Immature natural killer cell (primary cell): ENCODE measurements around the gene SPATA9. TPM values are rescaled to one million over a fixed set of nuclear protein-coding genes. Genes with fewer than 3 reads are reported as not detected.

ENCODE experiments used
- DNase-seq, 3 donors: peaks; one replicate each; pipeline ENCODE4 v3.0.0; 2022; ENCODE audit warnings: mixed read lengths in 1 of 3
- H3K27ac Mint-ChIP-seq, 6 donors: one replicate each; pipeline ENCODE4 v1.8.0; 2020; ENCODE audit warnings: mixed read lengths in 6 of 6, mild to moderate bottlenecking in 5 of 6, inconsistent platforms in 4 of 6, moderate library complexity in 3 of 6
- H3K27me3 Mint-ChIP-seq, 3 donors: one replicate each; pipeline ENCODE4 v1.8.0; 2020 to 2021; ENCODE audit warnings: low read depth in 3 of 3, mild to moderate bottlenecking in 3 of 3, mixed read lengths in 3 of 3, moderate library complexity in 3 of 3, inconsistent platforms in 1 of 3
- H3K36me3 Mint-ChIP-seq, 3 donors: one replicate each; pipeline ENCODE4 v1.8.0; 2020; ENCODE audit warnings: mixed read lengths in 3 of 3, inconsistent platforms in 2 of 3, mild to moderate bottlenecking in 2 of 3
- H3K4me1 Mint-ChIP-seq, 2 donors: one replicate each; pipeline ENCODE4 v1.8.0; 2020; ENCODE audit warnings: inconsistent platforms in 2 of 2, mild to moderate bottlenecking in 2 of 2, mixed read lengths in 2 of 2, moderate library complexity in 1 of 2
- H3K4me3 Mint-ChIP-seq, 5 donors: one replicate each; pipeline ENCODE4 v1.8.0; 2020; ENCODE audit warnings: mild to moderate bottlenecking in 5 of 5, mixed read lengths in 5 of 5, inconsistent platforms in 3 of 5, moderate library complexity in 3 of 5
- H3K9me3 Mint-ChIP-seq, 6 donors: one replicate each; pipeline ENCODE4 v1.8.0; 2020; ENCODE audit warnings: mild to moderate bottlenecking in 6 of 6, mixed read lengths in 6 of 6, inconsistent platforms in 4 of 6, moderate library complexity in 3 of 6
- polyA plus RNA-seq, 3 donors: library from polyadenylated mRNA; unstranded; fragments of 300-500 nt; fragmentation: Illumina TruSeq; gene quantifications; one replicate each; pipeline ENCODE4 v1.2.3, GENCODE V29; 2021

Gene SPATA9
- 1 to 10 TPM in 2 of 3 donors, not detected in 1; 1.4 to 1.6 TPM for polyA plus RNA-seq

- Mint-ChIP-seq H3K4me3 (no peak within 1 kb of the TSS), H3K27me3 (peaks cover 0 to 1% (median 0%) of the 10 kb centered on the region in 3 donors), H3K27ac (no peak within 1 kb of the TSS), H3K4me1 (no peaks in the 10 kb centered on the region), H3K36me3 (peaks cover 6 to 25% (median 10%) of the 10 kb centered on the region in 3 donors), H3K9me3 (no peaks in the 10 kb centered on the region)
- no peak for DNase-seq
These were observed at the start of gene SPATA9 for GRCh38 chr5:95682891-95683290. Gene SPATA9 (minus strand): TSS chr5:95682991. CDS start chr5:95682854, 137 bp downstream.

GRCh38 chr5:95731571-95732554 is 49.1 kb upstream of the SPATA9 start:
- H3K4me1 Mint-ChIP-seq = peaks cover 51 to 74% of the 10 kb centered on the region in 2 donors
- H3K27me3 Mint-ChIP-seq = peaks cover 0 to 12% (median 0%) of the 10 kb centered on the region in 3 donors
- H3K9me3 Mint-ChIP-seq = no peaks in the 10 kb centered on the region
- peak in 2 of 3 donors; percentile 54 to 64 for DNase-seq
- peak overlapping the region; percentile 91 to 95 (median 94) for H3K4me3 Mint-ChIP-seq
- no peaks in the 10 kb centered on the region for H3K36me3 Mint-ChIP-seq
- H3K27ac Mint-ChIP-seq = peak overlapping the region; percentile 66 to 93 (median 84)

- H3K4me1 Mint-ChIP-seq = peaks cover 56 to 80% of the 10 kb centered on the region in 2 donors
- H3K9me3 Mint-ChIP-seq = no peaks in the 10 kb centered on the region
- H3K27me3 Mint-ChIP-seq = peaks cover 0 to 12% (median 2%) of the 10 kb centered on the region in 3 donors
- peak; percentile 69 to 77 (median 71) for DNase-seq
- H3K36me3 Mint-ChIP-seq = no peaks in the 10 kb centered on the region
- H3K4me3 Mint-ChIP-seq = peak within 1 kb of the TSS; percentile 91 to 97 (median 94)
- H3K27ac Mint-ChIP-seq = peak within 1 kb of the TSS; percentile 82 to 96 (median 86)
These were observed 48.2 kb upstream of the SPATA9 start, which contains the start of gene RHOBTB3 for GRCh38 chr5:95730730-95731570. Gene RHOBTB3 (plus strand): TSS chr5:95731336. CDS start chr5:95731683, 347 bp downstream.

- peaks cover 0 to 12% (median 2%) of the 10 kb centered on the region in 3 donors for H3K27me3 Mint-ChIP-seq
- peaks cover 55 to 78% of the 10 kb centered on the region in 2 donors for H3K4me1 Mint-ChIP-seq
- H3K36me3 Mint-ChIP-seq = no peaks in the 10 kb centered on the region
- no peak for DNase-seq
- H3K4me3 Mint-ChIP-seq = peak overlapping the region; percentile 82 to 97 (median 89)
- H3K9me3 Mint-ChIP-seq = no peaks in the 10 kb centered on the region
- H3K27ac Mint-ChIP-seq = peak overlapping the region; percentile 74 to 96 (median 85)
These were observed 47.4 kb upstream of the SPATA9 start for GRCh38 chr5:95730011-95730700.

- H3K27ac Mint-ChIP-seq = peak overlapping the region in 3 of 6 donors; percentile 81 to 96 (median 89)
- peak overlapping the region; percentile 82 to 97 (median 89) for H3K4me3 Mint-ChIP-seq
- peaks cover 0 to 12% (median 2%) of the 10 kb centered on the region in 3 donors for H3K27me3 Mint-ChIP-seq
- no peaks in the 10 kb centered on the region for H3K36me3 Mint-ChIP-seq
- H3K4me1 Mint-ChIP-seq = peaks cover 48 to 70% of the 10 kb centered on the region in 2 donors
- DNase-seq = no peak
- no peaks in the 10 kb centered on the region for H3K9me3 Mint-ChIP-seq
These were observed 46.6 kb upstream of the SPATA9 start for GRCh38 chr5:95729115-95730010.

- peaks cover 46 to 65% of the 10 kb centered on the region in 2 donors for H3K4me1 Mint-ChIP-seq
- H3K27me3 Mint-ChIP-seq = peaks cover 0 to 12% (median 2%) of the 10 kb centered on the region in 3 donors
- DNase-seq = no peak
- H3K9me3 Mint-ChIP-seq = no peaks in the 10 kb centered on the region
- H3K36me3 Mint-ChIP-seq = no peaks in the 10 kb centered on the region
- H3K27ac Mint-ChIP-seq = peak overlapping the region in 3 of 6 donors; percentile 4 to 48 (median 9)
- H3K4me3 Mint-ChIP-seq = no peak overlapping the region
These were observed 45.8 kb upstream of the SPATA9 start for GRCh38 chr5:95728494-95729114.

GRCh38 chr5:95727764-95728191 is 45.0 kb upstream of the SPATA9 start:
- no peaks in the 10 kb centered on the region for H3K36me3 Mint-ChIP-seq
- peaks cover 0 to 12% (median 2%) of the 10 kb centered on the region in 3 donors for H3K27me3 Mint-ChIP-seq
- no peaks in the 10 kb centered on the region for H3K9me3 Mint-ChIP-seq
- no peak overlapping the region for H3K4me3 Mint-ChIP-seq
- no peak for DNase-seq
- H3K4me1 Mint-ChIP-seq = peaks cover 39 to 59% of the 10 kb centered on the region in 2 donors
- H3K27ac Mint-ChIP-seq = no peak overlapping the region

GRCh38 chr5:95726811-95727763 is 44.3 kb upstream of the SPATA9 start:
- Mint-ChIP-seq H3K27ac (no peak overlapping the region), H3K27me3 (peaks cover 0 to 8% (median 2%) of the 10 kb centered on the region in 3 donors), H3K36me3 (no peaks in the 10 kb centered on the region), H3K4me3 (peak overlapping the region in 1 of 5 donors; percentile 5), H3K4me1 (peaks cover 34 to 52% of the 10 kb centered on the region in 2 donors), H3K9me3 (no peaks in the 10 kb centered on the region)
- no peak for DNase-seq

- Mint-ChIP-seq H3K27me3 (peaks cover 0 to 2% (median 1%) of the 10 kb centered on the region in 3 donors), H3K9me3 (no peaks in the 10 kb centered on the region), H3K27ac (no peak overlapping the region), H3K4me1 (peaks cover 30 to 49% of the 10 kb centered on the region in 2 donors), H3K36me3 (peaks cover 0 to 4% (median 0%) of the 10 kb centered on the region in 3 donors), H3K4me3 (peak overlapping the region in 1 of 5 donors; percentile 5)
- no peak for DNase-seq
These were observed 43.4 kb upstream of the SPATA9 start for GRCh38 chr5:95725937-95726810.

- Mint-ChIP-seq H3K9me3 (no peaks in the 10 kb centered on the region), H3K27me3 (peaks cover 0 to 2% (median 1%) of the 10 kb centered on the region in 3 donors), H3K27ac (no peak overlapping the region), H3K4me3 (no peak overlapping the region), H3K36me3 (peaks cover 0 to 4% (median 0%) of the 10 kb centered on the region in 3 donors), H3K4me1 (peaks cover 24 to 42% of the 10 kb centered on the region in 2 donors)
- DNase-seq = no peak
These were observed 42.5 kb upstream of the SPATA9 start for GRCh38 chr5:95725071-95725820.
